ENCODE results near the gene ALPK1.
"Not testable (repeated sequence)": the region's sequence is repeated elsewhere in the genome, so short reads cannot be mapped to it uniquely, and the experiment has no call there.

- not testable (repeated sequence) for TF ChIP-seq EZH2 (IDR thresholded peaks at IDR 0.05; ENCODE audit: borderline replicate concordance, low read depth, low read length, severe bottlenecking); CTCF (IDR thresholded peaks at IDR 0.05; ENCODE audit: borderline replicate concordance, extremely low read depth, low read length, poor library complexity, severe bottlenecking)
Observed at GRCh38 chr4:112490808-112491207, 193.6 kb downstream of the ALPK1 start.
